PFSK-1 (cell line): ENCODE data around the gene PRKCQ.

Experiments
- POLR2AphosphoS5 ChIP-seq: IDR thresholded peaks from 2 replicates; pipeline ENCODE4 v1.6.1; 2012; ENCODE audit warnings: low read depth, mild to moderate bottlenecking, control low read depth, low read length, moderate library complexity
- SIN3A ChIP-seq: IDR thresholded peaks from 2 replicates; pipeline ENCODE4 v1.6.1; 2012; ENCODE audit warnings: mild to moderate bottlenecking, low read length, moderate library complexity, borderline replicate concordance; ENCODE audit not compliant: insufficient read depth

DNA sequence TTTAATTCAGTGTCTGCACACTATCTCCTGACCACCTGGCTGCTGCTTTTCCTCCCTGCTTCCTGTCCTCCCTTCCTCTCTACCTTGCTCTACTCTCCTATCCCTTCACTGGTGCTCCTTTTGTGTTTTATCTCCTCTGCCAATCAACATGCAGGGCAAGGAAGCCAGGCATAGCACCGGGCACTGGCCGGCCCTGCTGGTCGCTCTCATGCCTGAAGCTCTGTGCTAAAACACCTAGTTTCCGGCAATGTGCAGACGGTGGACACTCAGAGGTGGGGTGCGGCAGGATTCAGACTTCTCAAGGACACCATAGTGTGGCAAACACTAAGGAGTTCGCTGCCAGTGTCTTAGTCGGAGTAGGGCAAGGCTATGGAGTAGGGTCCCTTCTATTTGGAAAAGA is 177.1 kb downstream of the PRKCQ start:
- TF ChIP-seq SIN3A, result no peak
- TF ChIP-seq POLR2AphosphoS5, result no peak
